ENCODE results near the gene PAPOLA.

- TF ChIP-seq POLR2A (IDR thresholded peaks at IDR 0.05) (no peak), CTCF (IDR thresholded peaks at IDR 0.05) (no peak), EP300 (IDR thresholded peaks at IDR 0.05) (no peak)
These were observed 17.8 kb upstream of the PAPOLA start for GRCh38 chr14:96484399-96484798.

All from gastroesophageal sphincter (tissue), 3 donors.